Panc1 (cell line): ENCODE measurements around the gene XYLT1.

Source experiments
- POLR2AphosphoS5 ChIP-seq: IDR thresholded peaks from 2 replicates; pipeline ENCODE4 v1.6.1; 2012; ENCODE audit warnings: mild to moderate bottlenecking, low read depth, low read length, moderate library complexity
- TCF7L2 ChIP-seq: IDR thresholded peaks from 2 replicates; pipeline ENCODE4 v1.6.1; 2011; ENCODE audit warnings: mild to moderate bottlenecking, low read depth, low read length, inconsistent platforms
- TF ChIP-seq, protein P1 (sequence below): fragments of 450-650 bp; IDR thresholded peaks from 2 replicates; pipeline ENCODE4 v1.5.1; 2017; ENCODE audit warnings: mild to moderate bottlenecking

DNA sequence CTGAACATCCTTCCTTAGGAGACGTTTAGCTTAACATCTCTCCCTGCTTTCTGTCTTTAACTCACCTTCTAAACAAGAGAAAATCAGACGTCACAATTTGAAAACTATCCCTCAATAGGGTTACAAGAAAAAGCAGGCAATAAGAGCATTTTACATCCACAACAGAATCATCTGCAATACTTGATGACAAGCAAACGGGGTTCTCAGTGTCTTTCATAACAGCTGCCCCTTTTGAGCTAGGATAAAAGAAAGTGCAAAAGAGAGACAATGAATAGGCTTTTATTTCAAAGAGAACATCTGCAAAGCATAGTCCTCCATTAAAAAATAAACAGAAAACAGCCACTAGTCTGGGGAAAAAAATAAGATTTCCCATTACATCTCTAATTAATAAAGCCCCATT is 13.2 kb downstream of the XYLT1 start:
- TF ChIP-seq, protein P1, sequence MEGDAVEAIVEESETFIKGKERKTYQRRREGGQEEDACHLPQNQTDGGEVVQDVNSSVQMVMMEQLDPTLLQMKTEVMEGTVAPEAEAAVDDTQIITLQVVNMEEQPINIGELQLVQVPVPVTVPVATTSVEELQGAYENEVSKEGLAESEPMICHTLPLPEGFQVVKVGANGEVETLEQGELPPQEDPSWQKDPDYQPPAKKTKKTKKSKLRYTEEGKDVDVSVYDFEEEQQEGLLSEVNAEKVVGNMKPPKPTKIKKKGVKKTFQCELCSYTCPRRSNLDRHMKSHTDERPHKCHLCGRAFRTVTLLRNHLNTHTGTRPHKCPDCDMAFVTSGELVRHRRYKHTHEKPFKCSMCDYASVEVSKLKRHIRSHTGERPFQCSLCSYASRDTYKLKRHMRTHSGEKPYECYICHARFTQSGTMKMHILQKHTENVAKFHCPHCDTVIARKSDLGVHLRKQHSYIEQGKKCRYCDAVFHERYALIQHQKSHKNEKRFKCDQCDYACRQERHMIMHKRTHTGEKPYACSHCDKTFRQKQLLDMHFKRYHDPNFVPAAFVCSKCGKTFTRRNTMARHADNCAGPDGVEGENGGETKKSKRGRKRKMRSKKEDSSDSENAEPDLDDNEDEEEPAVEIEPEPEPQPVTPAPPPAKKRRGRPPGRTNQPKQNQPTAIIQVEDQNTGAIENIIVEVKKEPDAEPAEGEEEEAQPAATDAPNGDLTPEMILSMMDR, result no peak
- TF ChIP-seq POLR2AphosphoS5 (no peak), TCF7L2 (no peak)
